Small intestine (tissue), 7 donors: Measurements from ENCODE around the gene PCDHB15. TPM values are rescaled to one million over a fixed set of nuclear protein-coding genes. Genes with fewer than 3 reads are reported as not detected.
"Not testable (repeated sequence)": the region's sequence is repeated elsewhere in the genome, so short reads cannot be mapped to it uniquely, and the experiment has no call there.

Source experiments
- DNase-seq, 2 donors: peaks; one replicate each; pipeline versions ENCODE4 v3.0.0 to v3.0.0-alpha.2; 2013
- FAIRE-seq: peaks from 2 replicates; lab custom pipeline; 2012; peaks lifted over from hg19 to GRCh38; lab: Jason Lieb, UNC
- H3K27ac ChIP-seq, 3 donors: one replicate each; pipeline ENCODE4 v1.5.1; 2013; ENCODE audit warnings: low read length in 2 of 3, mild to moderate bottlenecking in 2 of 3, control low read depth in 1 of 3, inconsistent platforms in 1 of 3, low read depth in 1 of 3, moderate library complexity in 1 of 3
- H3K27me3 ChIP-seq, 3 donors: one replicate each; pipeline ENCODE4 v1.6.1; 2013; ENCODE audit warnings: low read length in 3 of 3, inconsistent platforms in 1 of 3; ENCODE audit not compliant: control insufficient read depth in 3 of 3, insufficient read depth in 3 of 3
- H3K36me3 ChIP-seq, 3 donors: one replicate each; pipeline ENCODE4 v1.6.1; 2013; ENCODE audit warnings: low read length in 3 of 3, inconsistent platforms in 1 of 3, low read depth in 1 of 3, mild to moderate bottlenecking in 1 of 3, moderate library complexity in 1 of 3; ENCODE audit not compliant: control insufficient read depth in 3 of 3, insufficient read depth in 2 of 3
- H3K4me1 ChIP-seq, 3 donors: one replicate each; pipeline ENCODE4 v1.6.1; 2013; ENCODE audit warnings: low read length in 2 of 3, inconsistent platforms in 1 of 3, low read depth in 1 of 3, mild to moderate bottlenecking in 1 of 3, moderate library complexity in 1 of 3; ENCODE audit not compliant: control insufficient read depth in 3 of 3, insufficient read depth in 2 of 3
- H3K4me3 ChIP-seq, 3 donors: one replicate each; pipeline ENCODE4 v1.5.1; 2013; ENCODE audit warnings: low read length in 3 of 3, control low read depth in 1 of 3, inconsistent platforms in 1 of 3, low read depth in 1 of 3, mild to moderate bottlenecking in 1 of 3, moderate library complexity in 1 of 3
- H3K9me3 ChIP-seq, 2 donors: one replicate each; pipeline ENCODE4 v1.6.1; 2013; ENCODE audit warnings: low read depth in 1 of 2, low read length in 1 of 2; ENCODE audit not compliant: control insufficient read depth in 2 of 2, insufficient read depth in 1 of 2
- WGBS, 3 donors: extraction: QIAGEN DNeasy Blood & Tissue Kit; methylation state at CpG; one replicate each; pipeline ENCODE4 v1.1.7; 2013; 5-methylcytosine and 5-hydroxymethylcytosine counted together
- polyA plus RNA-seq, 4 donors: library from polyadenylated mRNA; stranded (reverse) in 3 of 4; unstranded in 1 of 4; fragments of 200-250 nt in 3 of 4; fragments of 120-200 nt in 1 of 4; gene quantifications; one replicate each; pipeline versions ENCODE4 v1.2.1 to v1.2.3, GENCODE V29; 2013
- donor health status: healthy with polysubstance abuse.
- donor health status: control.
- donor health status: control.
- donor health status: Bipolar disorder and iron deficiency.
- donor health status: healthy.

The PCDHB15 gene
- polyA plus RNA-seq, 4 donors: 0.22 to 1.7 (median 0.65) TPM

DNA sequence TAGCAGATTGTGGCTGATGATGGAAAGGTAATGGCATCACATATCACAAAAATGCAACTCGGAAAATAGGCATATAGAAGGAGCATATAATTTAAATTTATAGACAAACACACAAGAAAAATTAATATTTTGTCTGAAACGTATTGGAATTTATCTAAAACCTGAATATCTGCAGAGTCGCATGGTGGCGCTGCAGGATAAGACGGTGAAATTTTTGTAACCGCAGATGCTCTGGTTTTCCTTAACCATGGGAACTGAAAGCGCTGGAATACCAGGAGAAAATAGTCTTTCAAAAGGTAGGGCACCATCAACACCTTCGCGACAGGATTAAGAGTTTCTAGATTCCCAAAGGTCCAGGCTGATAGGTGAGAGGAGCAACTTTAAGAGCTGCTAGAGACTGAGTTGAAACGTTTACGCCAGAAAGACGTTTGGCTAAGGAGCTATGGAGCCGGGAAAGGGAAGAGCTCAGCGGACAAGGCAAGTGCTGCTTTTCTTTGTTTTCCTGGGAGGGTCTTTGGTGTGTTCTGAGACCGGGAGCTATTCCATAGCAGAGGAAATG, 11.0 kb upstream of the PCDHB15 start:
- peaks cover 0 to 33% of the 10 kb centered on the region in 2 donors for H3K9me3 ChIP-seq
- H3K36me3 ChIP-seq: no peaks in the 10 kb centered on the region
- no peak for FAIRE-seq
- no peaks in the 10 kb centered on the region for H3K27me3 ChIP-seq
- DNase-seq: peak in 1 of 2 donors; percentile 2
- H3K27ac ChIP-seq: no peak overlapping the region
- H3K4me1 ChIP-seq: no peaks in the 10 kb centered on the region
- H3K4me3 ChIP-seq: no peak overlapping the region
- WGBS, 3 donors: 11 to 24% (median 21%) methylated on average over 15 of the region's 15 CpGs

DNA sequence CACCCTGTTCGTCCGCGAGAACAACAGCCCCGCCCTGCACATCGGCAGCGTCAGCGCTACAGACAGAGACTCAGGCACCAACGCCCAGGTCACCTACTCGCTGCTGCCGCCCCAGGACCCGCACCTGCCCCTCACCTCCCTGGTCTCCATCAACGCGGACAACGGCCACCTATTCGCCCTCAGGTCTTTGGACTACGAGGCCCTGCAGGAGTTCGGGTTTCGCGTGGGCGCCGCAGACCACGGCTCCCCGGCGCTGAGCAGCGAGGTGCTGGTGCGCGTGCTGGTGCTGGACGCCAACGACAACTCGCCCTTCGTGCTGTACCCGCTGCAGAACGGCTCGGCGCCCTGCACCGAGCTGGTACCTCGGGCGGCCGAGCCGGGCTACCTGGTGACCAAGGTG, 9.3 kb upstream of the PCDHB15 start:
- H3K9me3 ChIP-seq: peaks cover 2 to 43% of the 10 kb centered on the region in 2 donors
- not testable (repeated sequence) for H3K27me3 ChIP-seq, H3K27ac ChIP-seq, DNase-seq, FAIRE-seq, H3K36me3 ChIP-seq, H3K4me1 ChIP-seq, H3K4me3 ChIP-seq
- WGBS, 3 donors: 33 to 59% (median 52%) methylated on average over 39 to 40 of the region's 40 CpGs

DNA sequence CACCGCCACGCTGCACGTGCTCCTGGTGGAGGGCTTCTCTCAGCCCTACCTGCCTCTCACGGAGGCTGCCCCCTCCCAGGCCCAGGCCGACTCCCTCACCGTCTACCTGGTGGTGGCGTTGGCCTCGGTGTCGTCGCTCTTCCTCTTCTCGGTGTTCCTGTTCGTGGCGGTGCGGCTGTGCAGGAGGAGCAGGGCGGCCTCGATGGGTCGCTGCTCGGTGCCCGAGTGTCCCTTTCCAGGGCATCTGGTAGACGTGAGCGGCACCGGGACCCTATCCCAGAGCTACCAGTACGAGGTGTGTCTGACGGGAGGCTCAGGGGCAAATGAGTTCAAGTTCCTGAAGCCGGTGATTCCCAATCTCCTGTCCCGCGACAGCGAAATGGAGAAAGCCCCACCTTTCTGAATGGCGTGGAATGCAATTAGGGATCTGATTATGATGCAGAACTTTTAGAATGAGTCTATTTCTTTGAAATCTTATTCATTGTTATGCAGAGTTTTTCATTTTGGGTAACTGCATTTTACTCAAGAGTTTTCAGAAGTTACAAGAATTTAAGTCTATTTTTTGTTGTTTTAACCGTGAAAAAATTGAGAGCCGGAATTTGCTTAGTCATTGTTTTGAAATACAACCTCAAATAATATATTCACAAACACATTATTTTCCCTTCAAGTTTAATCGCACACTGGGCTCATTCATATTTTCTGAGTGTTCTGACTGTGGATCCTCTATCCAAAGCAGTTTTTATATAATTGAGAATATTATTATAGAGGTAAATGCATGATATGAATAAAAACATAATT, 8.5 kb upstream of the PCDHB15 start:
- DNase-seq: no peak
- Histone ChIP-seq H3K27me3 (no peaks in the 10 kb centered on the region), H3K27ac (no peak overlapping the region), H3K4me3 (no peak overlapping the region), H3K36me3 (no peaks in the 10 kb centered on the region), H3K4me1 (no peaks in the 10 kb centered on the region), H3K9me3 (peaks cover 2 to 47% of the 10 kb centered on the region in 2 donors)
- FAIRE-seq: no peak
- WGBS, 3 donors: 24 to 49% (median 43%) methylated on average over 19 to 32 of the region's 32 CpGs

GRCh38 chr5:141241496-141241895, 3.7 kb upstream of the PCDHB15 start:
- H3K27me3 ChIP-seq: no peaks in the 10 kb centered on the region

GRCh38 chr5:141246971-141247370, 1.8 kb downstream of the PCDHB15 start:
- H3K27me3 ChIP-seq, FAIRE-seq, H3K36me3 ChIP-seq, H3K4me3 ChIP-seq, DNase-seq, H3K27ac ChIP-seq, H3K4me1 ChIP-seq: not testable (repeated sequence)
- 52 to 72% (median 68%) methylated on average over 22 to 29 of the region's 42 CpGs for WGBS, 3 donors
- H3K9me3 ChIP-seq: peaks cover 4 to 56% of the 10 kb centered on the region in 2 donors

More at GRCh38 chr5:141241496-141241895, 3.7 kb upstream of the PCDHB15 start:
- H3K9me3 ChIP-seq: peaks cover 3 to 51% of the 10 kb centered on the region in 2 donors
- no peak for FAIRE-seq
- no peak overlapping the region for H3K4me3 ChIP-seq
- no peak overlapping the region for H3K27ac ChIP-seq
- WGBS, 3 donors: 33 to 61% (median 53%) methylated on average over 43 of the region's 43 CpGs
- no peaks in the 10 kb centered on the region for H3K36me3 ChIP-seq
- no peak for DNase-seq
- H3K4me1 ChIP-seq: no peaks in the 10 kb centered on the region

DNA sequence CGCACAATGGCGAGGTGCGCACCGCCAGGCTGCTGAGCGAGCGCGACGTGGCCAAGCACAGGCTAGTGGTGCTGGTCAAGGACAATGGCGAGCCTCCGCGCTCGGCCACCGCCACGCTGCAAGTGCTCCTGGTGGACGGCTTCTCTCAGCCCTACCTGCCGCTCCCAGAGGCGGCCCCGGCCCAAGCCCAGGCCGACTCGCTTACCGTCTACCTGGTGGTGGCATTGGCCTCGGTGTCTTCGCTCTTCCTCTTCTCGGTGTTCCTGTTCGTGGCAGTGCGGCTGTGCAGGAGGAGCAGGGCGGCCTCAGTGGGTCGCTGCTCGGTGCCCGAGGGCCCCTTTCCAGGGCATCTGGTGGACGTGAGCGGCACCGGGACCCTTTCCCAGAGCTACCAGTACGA, 2.2 kb downstream of the PCDHB15 start:
- H3K27ac ChIP-seq, H3K27me3 ChIP-seq, H3K4me1 ChIP-seq, H3K4me3 ChIP-seq, DNase-seq, H3K36me3 ChIP-seq, FAIRE-seq: not testable (repeated sequence)
- peaks cover 3 to 55% of the 10 kb centered on the region in 2 donors for H3K9me3 ChIP-seq
- WGBS, 3 donors: 52 to 70% (median 62%) methylated on average over 18 to 34 of the region's 34 CpGs

DNA sequence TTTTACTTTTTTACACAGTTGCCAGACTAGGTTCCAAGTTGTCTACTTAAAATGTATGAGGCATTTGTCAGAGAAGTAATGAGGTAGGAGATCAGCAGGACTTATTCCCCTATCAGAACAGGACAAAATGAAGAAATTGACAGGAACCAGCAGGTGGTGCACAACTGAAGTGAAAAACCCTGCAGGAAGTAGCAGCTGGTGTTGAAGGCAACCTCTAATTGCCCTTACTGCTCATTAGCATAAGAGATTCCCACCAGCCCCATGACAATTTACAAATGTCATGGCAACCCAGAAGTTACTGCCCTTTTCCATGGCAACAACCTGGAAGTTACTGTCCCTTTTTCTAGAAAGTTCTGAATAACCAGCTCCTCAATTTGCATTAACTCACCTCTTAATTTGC, 5.4 kb downstream of the PCDHB15 start:
- H3K9me3 ChIP-seq: peaks cover 3 to 54% of the 10 kb centered on the region in 2 donors
- H3K27ac ChIP-seq: no peak overlapping the region
- H3K4me3 ChIP-seq: no peak overlapping the region
- DNase-seq (no peak), FAIRE-seq (no peak)
- H3K27me3 ChIP-seq: no peaks in the 10 kb centered on the region
- H3K4me1 ChIP-seq: no peaks in the 10 kb centered on the region
- H3K36me3 ChIP-seq: no peaks in the 10 kb centered on the region

DNA sequence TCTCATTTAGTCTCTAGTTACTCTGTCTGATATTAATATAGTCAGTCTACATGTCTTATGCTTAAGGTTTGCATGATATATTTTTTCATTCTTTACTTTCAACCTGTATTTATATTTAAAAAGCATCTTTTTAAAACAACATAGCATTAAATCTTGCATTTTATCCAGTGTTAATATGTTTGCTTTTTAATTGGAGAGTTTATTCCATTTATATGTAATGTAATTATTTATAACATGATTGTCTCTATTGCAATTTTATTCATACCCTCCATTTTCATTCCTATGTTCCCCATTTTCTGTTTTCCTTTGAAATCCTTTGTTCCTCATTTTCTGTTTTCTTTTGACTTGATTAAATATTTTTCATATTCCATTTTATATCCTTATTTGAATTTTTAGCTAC, 13.3 kb downstream of the PCDHB15 start:
- no peak for FAIRE-seq
- Histone ChIP-seq H3K4me3 (no peak overlapping the region), H3K9me3 (peaks cover 3 to 44% of the 10 kb centered on the region in 2 donors), H3K27me3 (no peaks in the 10 kb centered on the region), H3K27ac (no peak overlapping the region), H3K36me3 (no peaks in the 10 kb centered on the region), H3K4me1 (no peaks in the 10 kb centered on the region)
- no peak for DNase-seq
